IMR-90 (cell line): Measurements from ENCODE around the gene PITHD1. TPM values are rescaled to one million over a fixed set of nuclear protein-coding genes. Genes with fewer than 3 reads are reported as not detected.

Source experiments
- ATAC-seq: fragments of 200-7000 bp; cut with Tn5 transposase; 2 replicates; pipeline ENCODE4 v1.9.1; 2020; ENCODE audit warnings: low read depth, mild to moderate bottlenecking, moderate library complexity
- BruUV-seq: library from RNA; stranded (reverse); fragments of 400-500 nt; replicated peaks from 2 replicates; lab custom pipeline; 2021; lab: Mats Ljungman, UMichigan
- CTCF ChIA-PET: fragments of 300-600 bp; formaldehyde crosslinking; extraction: SDS; loops from one replicate; lab custom pipeline; 2021; ENCODE audit warnings: antibody characterized with exemption; lab: Yijun Ruan, JAX
- POLR2A ChIA-PET: fragments of 300-600 bp; sonication (Branson Sonifier 250); formaldehyde crosslinking; loops from one replicate; lab custom pipeline; 2022; ENCODE audit warnings: antibody characterized with exemption; ENCODE audit not compliant: unreplicated experiment; lab: Charles Lee
- DNase-seq: peaks from one replicate; pipeline ENCODE4 v3.0.0; 2013
- H2AFZ ChIP-seq: replicated peaks from 2 replicates; pipeline ENCODE3; 2013; ENCODE audit warnings: low read length, mild to moderate bottlenecking; ENCODE audit not compliant: poor library complexity
- H2AK5ac ChIP-seq: 2 replicates; pipeline ENCODE4 v1.6.1; 2013; ENCODE audit warnings: low read depth, low read length, inconsistent platforms
- H2AK9ac ChIP-seq: replicated peaks from 2 replicates; pipeline ENCODE3; 2013; ENCODE audit warnings: mild to moderate bottlenecking, low read depth, low read length, moderate library complexity; ENCODE audit not compliant: poor library complexity
- H2BK120ac ChIP-seq: 2 replicates; pipeline ENCODE4 v1.6.1; 2013; ENCODE audit warnings: low read depth, low read length, inconsistent platforms
- H2BK15ac ChIP-seq: 3 replicates; pipeline ENCODE4 v1.6.1; 2013; ENCODE audit warnings: low read depth, low read length, inconsistent platforms
- H2BK20ac ChIP-seq: 2 replicates; pipeline ENCODE4 v1.6.1; 2013; ENCODE audit warnings: low read depth, mild to moderate bottlenecking, inconsistent platforms, low read length, moderate library complexity
- H2BK5ac ChIP-seq: 2 replicates; pipeline ENCODE4 v1.6.1; 2013; ENCODE audit warnings: mild to moderate bottlenecking, low read depth, low read length, inconsistent platforms; ENCODE audit not compliant: poor library complexity, severe bottlenecking
- H3K14ac ChIP-seq: replicated peaks from 2 replicates; pipeline ENCODE4 v1.6.1; 2013; ENCODE audit warnings: low read depth, low read length, inconsistent platforms
- H3K18ac ChIP-seq: 2 replicates; pipeline ENCODE4 v1.6.1; 2013; ENCODE audit warnings: low read depth, low read length, control low read depth
- H3K23ac ChIP-seq: 2 replicates; pipeline ENCODE4 v1.6.1; 2013; ENCODE audit warnings: low read depth, low read length, inconsistent platforms
- H3K27ac ChIP-seq: 2 replicates; pipeline ENCODE4 v1.5.1; 2013; ENCODE audit warnings: mild to moderate bottlenecking, control low read depth, low read length; ENCODE audit not compliant: insufficient read depth
- H3K27me3 ChIP-seq: 2 replicates; pipeline ENCODE4 v1.6.1; 2013; ENCODE audit warnings: low read length; ENCODE audit not compliant: control insufficient read depth, insufficient read depth
- H3K36me3 ChIP-seq: 2 replicates; pipeline ENCODE4 v1.6.1; 2013; ENCODE audit warnings: low read length, mixed read lengths; ENCODE audit not compliant: control insufficient read depth, insufficient read depth
- H3K4ac ChIP-seq: 2 replicates; pipeline ENCODE4 v1.6.1; 2013; ENCODE audit warnings: low read depth, low read length, inconsistent platforms
- H3K4me1 ChIP-seq: 2 replicates; pipeline ENCODE4 v1.6.1; 2013; ENCODE audit warnings: low read length, mixed read lengths; ENCODE audit not compliant: control insufficient read depth, insufficient read depth
- H3K4me2 ChIP-seq: 2 replicates; pipeline ENCODE4 v1.6.1; 2013; ENCODE audit warnings: low read depth, mild to moderate bottlenecking, control low read depth, low read length, moderate library complexity
- H3K4me3 ChIP-seq: 2 replicates; pipeline ENCODE4 v1.5.1; 2013; ENCODE audit warnings: low read depth, mild to moderate bottlenecking, control low read depth, low read length, moderate library complexity; ENCODE audit not compliant: insufficient read depth
- H3K56ac ChIP-seq: 2 replicates; pipeline ENCODE4 v1.6.1; 2013; ENCODE audit warnings: low read length, inconsistent platforms; ENCODE audit not compliant: insufficient read depth; ENCODE audit errors: extremely low read depth
- H3K79me1 ChIP-seq, 2 experiments: 2 replicates each; pipeline ENCODE4 v1.6.1; 2013; ENCODE audit warnings: low read length in 2 of 2, inconsistent platforms in 1 of 2, low read depth in 1 of 2
- H3K9ac ChIP-seq: 2 replicates; pipeline ENCODE4 v1.6.1; 2013; ENCODE audit warnings: low read depth, low read length, control low read depth
- H3K9me1 ChIP-seq: 2 replicates; pipeline ENCODE4 v1.6.1; 2013; ENCODE audit warnings: low read length, inconsistent platforms; ENCODE audit not compliant: insufficient read depth
- H3K9me3 ChIP-seq: 2 replicates; pipeline ENCODE4 v1.6.1; 2013; ENCODE audit warnings: low read length; ENCODE audit not compliant: control insufficient read depth, insufficient read depth
- H4K20me1 ChIP-seq: 2 replicates; pipeline ENCODE4 v1.6.1; 2013; ENCODE audit warnings: low read length, inconsistent platforms; ENCODE audit not compliant: insufficient read depth
- H4K5ac ChIP-seq: 2 replicates; pipeline ENCODE4 v1.6.1; 2013; ENCODE audit warnings: mild to moderate bottlenecking, low read depth, low read length, control low read depth
- H4K8ac ChIP-seq, 2 experiments: 2 replicates each; pipeline ENCODE4 v1.6.1; 2013; ENCODE audit warnings: low read depth in 2 of 2, low read length in 2 of 2, control low read depth in 1 of 2, inconsistent platforms in 1 of 2
- H4K91ac ChIP-seq: 2 replicates; pipeline ENCODE4 v1.6.1; 2013; ENCODE audit warnings: low read depth, low read length, inconsistent platforms; ENCODE audit not compliant: insufficient read depth
- BHLHE40 ChIP-seq: fragments of 150-350 bp; IDR thresholded peaks from 2 replicates; pipeline ENCODE4 v1.6.1; 2016; ENCODE audit warnings: mild to moderate bottlenecking, low read depth, low read length
- RAD21 ChIP-seq: IDR thresholded peaks from 2 replicates; pipeline ENCODE4 v1.6.1; 2012; ENCODE audit warnings: low read length, improper control_type of control experiment
- WGBS, 2 experiments: methylation state at CpG; one replicate each; pipeline versions ENCODE4 v1.1.5 to v1.1.7; 2013; ENCODE audit warnings: missing lambda C conversion rate in 2 of 2; ENCODE audit not compliant: insufficient read length in 1 of 2; ENCODE audit errors: extremely low coverage in 2 of 2; 5-methylcytosine and 5-hydroxymethylcytosine counted together
- dilution Hi-C: fragments of 300-500 bp; cut with HindIII; formaldehyde crosslinking; loops from one replicate; pipeline ENCODE4 v1.14.3; 2018; ENCODE audit warnings: low sequenced_read_pairs; ENCODE audit not compliant: unreplicated experiment
- in situ Hi-C: fragments of 300-500 bp; cut with MboI; formaldehyde crosslinking; loops from 3 replicates; pipeline ENCODE4 v1.14.3; 2019; ENCODE audit warnings: low sequenced_read_pairs, inconsistent platforms, mixed read lengths
- intact Hi-C: fragments of 100-400 bp; cut with micrococcal nuclease; formaldehyde crosslinking; loops from 2 replicates; pipeline ENCODE4 v1.10.0; 2022
- polyA plus RNA-seq, 3 experiments: library from polyadenylated mRNA; depleted of rRNA; stranded (reverse); fragments of >200 nt; gene quantifications; 2 replicates each; pipeline ENCODE4 v1.2.3, GENCODE V29; 2012; ENCODE audit warnings: low replicate concordance in 1 of 3
- total RNA-seq: library from RNA; depleted of rRNA; stranded (reverse); fragments of >200 nt; gene quantifications from 2 replicates; pipeline ENCODE4 v1.2.3, GENCODE V29; 2012

The PITHD1 gene
- total and polyA plus RNA-seq, 2 of the 4 experiments (the other 2 are of a cell fraction): 23.8 to 32.0 TPM

DNA sequence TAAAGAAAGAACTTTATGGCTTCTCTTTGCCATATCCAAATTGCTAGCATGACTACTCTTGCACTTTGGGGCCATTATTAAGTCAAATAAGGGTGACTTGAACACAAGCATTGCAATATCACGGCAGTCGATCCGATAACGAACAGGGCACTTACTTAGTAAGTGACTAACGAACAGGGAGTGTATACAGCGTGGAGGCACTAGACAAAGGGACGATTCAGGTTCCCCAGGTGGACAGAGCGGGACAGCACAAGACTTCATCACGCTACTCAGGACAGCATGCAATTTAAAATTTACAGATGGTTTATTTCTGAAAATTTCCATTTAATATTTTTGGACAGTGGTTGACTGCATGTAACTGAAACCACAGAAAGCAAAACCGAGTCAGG, 5.4 kb upstream of the PITHD1 start:
- intact Hi-C loops (loop anchor here (1.0 to 5.0 kb wide), 3 partner anchors 79 to 143 kb away; partner anchors contain the start of gene FUCA1), dilution Hi-C loops (no loop called here), in situ Hi-C loops (no loop called here)
- peaks cover 9% of the 10 kb centered on the region; the same call in 1 of the 2 replicates for H3K36me3 ChIP-seq
- H4K20me1 ChIP-seq: no peaks in the 10 kb centered on the region
- H3K56ac ChIP-seq: no peak overlapping the region
- no peak overlapping the region for H4K8ac ChIP-seq
- H2BK15ac ChIP-seq: no peak overlapping the region
- H3K14ac ChIP-seq: no peak overlapping the region
- H3K27me3 ChIP-seq: no peaks in the 10 kb centered on the region
- 90% methylated on average over 6 of the region's 10 CpGs; no CpG with 5 or more reads in 1 of the 2 experiments for WGBS, 2 experiments
- DNase-seq: no peak
- 0 out of 2 replicates have a peak, but pooled peaks cover 2% of the 10 kb centered on the region for H3K4me1 ChIP-seq
- H2AK5ac ChIP-seq: no peak overlapping the region
- H3K79me1 ChIP-seq: peaks cover 8 to 21% of the 10 kb centered on the region in 2 experiments
- no TSS peak for BruUV-seq
- no peak overlapping the region for H2BK20ac ChIP-seq
- CTCF ChIA-PET: no interaction called here
- H3K9ac ChIP-seq: no peak overlapping the region
- no peak overlapping the region for H3K18ac ChIP-seq
- POLR2A ChIA-PET: no interaction called here
- no peak overlapping the region for H3K23ac ChIP-seq
- H2AFZ ChIP-seq: no peak overlapping the region
- no peak overlapping the region for H3K4me3 ChIP-seq
- no peaks in the 10 kb centered on the region for H3K9me3 ChIP-seq
- no peak overlapping the region for H2BK120ac ChIP-seq
- no peak overlapping the region for H3K4me2 ChIP-seq
- H3K27ac ChIP-seq: no peak overlapping the region
- no peak for ATAC-seq
- H4K91ac ChIP-seq: no peak overlapping the region
- no peak overlapping the region for H4K5ac ChIP-seq
- no peak overlapping the region for H3K4ac ChIP-seq
- H3K9me1 ChIP-seq: 0 out of 2 replicates have a peak, but pooled peaks cover 3% of the 10 kb centered on the region
- peak overlapping the region; percentile 13 for H2AK9ac ChIP-seq
- no peak for TF ChIP-seq RAD21
- no peak for TF ChIP-seq BHLHE40
- H2BK5ac ChIP-seq: no peak overlapping the region
